Measurements from ENCODE around the gene ITGAL.
A peak's percentile ranks its signal among the peaks of the same experiment; 100 is the strongest.

ITGAL gene

DNA sequence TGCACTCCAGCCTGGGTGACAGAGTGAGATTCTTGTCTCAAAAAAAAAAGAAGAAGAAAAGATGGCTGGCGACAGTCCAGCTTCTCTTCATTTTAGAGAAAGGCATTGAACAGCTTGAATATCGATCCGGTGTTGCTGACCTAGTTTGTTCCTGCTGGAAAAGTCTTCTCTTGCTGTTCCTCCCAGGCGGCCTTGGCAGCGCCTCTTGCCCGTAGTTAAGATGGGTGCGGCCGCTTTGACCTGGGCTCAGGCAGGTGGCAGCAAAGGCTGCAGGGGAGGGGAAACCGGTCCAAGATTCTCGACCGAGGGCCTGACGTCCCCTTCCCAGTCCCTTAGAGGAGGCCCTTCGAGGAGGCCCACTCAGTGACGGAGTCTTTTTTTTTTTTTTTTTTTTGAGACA is 89.5 kb downstream of the ITGAL start:
- peak overlapping the region; percentile 47; the same call in 1 of the 2 replicates for H3K4me3 ChIP-seq (ENCODE audit: low read length)

DNA sequence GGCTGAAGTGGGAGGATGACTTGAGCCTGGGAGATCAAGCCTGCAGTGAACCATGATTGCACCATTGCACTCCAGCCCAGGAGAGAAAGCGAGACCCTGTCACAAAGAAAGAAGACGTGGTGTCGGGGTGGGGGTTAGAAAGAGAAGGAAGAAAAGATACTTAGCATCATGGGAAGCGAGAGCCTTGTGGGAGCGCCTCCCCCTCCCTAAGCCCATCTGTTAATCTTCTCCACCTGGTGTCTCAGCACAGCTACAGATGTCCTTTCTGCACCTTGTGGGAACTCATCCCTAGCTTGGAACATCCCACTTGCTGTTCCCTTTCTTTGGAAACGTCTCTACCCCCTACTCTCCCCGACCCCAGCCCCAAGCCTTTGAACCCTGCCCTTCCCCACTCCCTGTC is 93.0 kb downstream of the ITGAL start:
- no peak for TF ChIP-seq ZNF274 (IDR thresholded peaks at IDR 0.05; ENCODE audit: low read depth, low read length)
- no peak overlapping the region for H3K4me3 ChIP-seq (ENCODE audit: low read length)

More for the DNA sequence above, 89.5 kb downstream of the ITGAL start:
- TF ChIP-seq ZNF274 (IDR thresholded peaks at IDR 0.05; ENCODE audit: low read depth, low read length), result no peak

DNA sequence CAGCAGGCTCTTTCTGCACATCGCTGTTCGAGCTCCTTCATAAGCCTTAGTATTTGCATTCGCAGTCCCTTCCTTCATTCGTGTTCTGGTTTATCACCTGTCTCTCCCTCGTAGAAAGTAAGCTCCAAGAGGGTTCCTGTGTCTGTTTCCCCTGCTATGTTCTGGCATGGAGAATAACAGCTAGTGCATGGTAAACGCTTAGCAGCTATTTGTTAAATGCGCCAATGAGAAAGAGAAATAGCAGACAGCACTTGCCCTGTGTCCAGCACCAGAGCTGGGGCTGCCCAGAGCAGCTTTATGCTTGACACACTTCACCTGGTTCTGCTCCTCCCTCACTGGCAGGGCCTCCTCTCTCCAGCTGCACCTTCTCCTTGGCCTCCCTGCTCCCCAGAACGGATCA is 93.4 kb downstream of the ITGAL start:
- TF ChIP-seq ZNF274 (IDR thresholded peaks at IDR 0.05; ENCODE audit: low read depth, low read length), result no peak
- H3K4me3 ChIP-seq (ENCODE audit: low read length), result no peak overlapping the region

DNA sequence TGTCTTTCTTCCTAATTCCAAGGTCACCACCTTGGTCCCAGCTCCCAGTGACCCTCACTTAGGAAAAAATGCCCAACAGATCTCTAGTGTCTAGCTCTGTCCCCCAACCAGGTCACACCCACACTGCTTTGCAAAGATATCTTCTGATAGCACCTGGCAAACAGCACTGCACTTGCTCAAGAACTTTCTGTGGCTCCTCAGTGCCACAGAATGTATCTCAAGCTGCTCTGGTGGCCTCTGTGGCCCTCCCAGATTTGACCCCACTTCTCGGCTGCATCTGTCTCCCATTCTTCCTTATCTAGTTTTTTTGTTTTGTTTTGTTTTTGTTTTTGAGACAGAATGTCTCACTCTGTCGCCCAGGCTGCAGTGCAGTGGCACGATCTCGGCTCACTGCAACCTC is 94.0 kb downstream of the ITGAL start:
- no peak for TF ChIP-seq ZNF274 (IDR thresholded peaks at IDR 0.05; ENCODE audit: low read depth, low read length)
- H3K4me3 ChIP-seq (ENCODE audit: low read length), result no peak overlapping the region

DNA sequence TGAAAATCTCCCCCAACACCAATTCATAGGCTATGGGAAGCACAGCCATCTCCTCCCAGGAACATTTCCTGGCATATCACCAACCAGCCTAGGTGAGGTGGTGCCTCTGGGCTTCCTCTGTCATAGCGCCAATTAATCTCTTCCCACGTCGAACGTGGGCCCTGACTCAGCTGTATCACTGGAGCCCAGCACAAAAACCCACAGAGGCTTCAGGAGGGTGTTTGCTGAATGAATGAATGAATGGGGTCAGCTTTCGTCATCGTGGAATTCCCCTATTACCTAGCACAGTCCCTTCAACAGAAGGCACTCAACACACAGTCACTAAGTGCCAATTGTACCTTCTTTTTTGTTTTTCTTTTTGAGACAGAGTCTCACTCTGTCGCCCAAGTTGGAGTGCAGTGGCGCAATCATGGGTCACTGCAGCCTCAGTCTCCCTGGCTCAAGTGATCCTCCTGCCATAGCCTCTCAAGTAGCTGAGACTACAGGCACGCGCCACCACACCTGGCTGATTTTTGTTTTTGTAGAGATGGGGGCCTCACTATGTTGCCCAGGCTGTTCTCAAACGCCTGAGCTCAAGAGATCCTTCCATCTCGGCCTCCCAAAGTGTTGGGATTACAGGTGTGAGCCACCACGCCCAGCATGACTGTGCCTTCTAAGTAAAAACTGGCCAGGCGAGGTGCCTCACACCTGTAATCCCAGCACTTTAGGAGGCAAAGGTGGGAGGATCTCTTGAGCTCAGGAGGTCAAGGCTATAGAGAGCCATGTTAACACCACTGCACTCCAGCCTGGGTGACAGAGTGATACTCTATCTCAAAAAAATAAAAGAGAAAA is 94.8 kb downstream of the ITGAL start:
- H3K4me3 ChIP-seq (ENCODE audit: low read length), result no peak overlapping the region; the same call in 1 of the 2 replicates
- TF ChIP-seq ZNF274 (IDR thresholded peaks at IDR 0.05; ENCODE audit: low read depth, low read length), result no peak

DNA sequence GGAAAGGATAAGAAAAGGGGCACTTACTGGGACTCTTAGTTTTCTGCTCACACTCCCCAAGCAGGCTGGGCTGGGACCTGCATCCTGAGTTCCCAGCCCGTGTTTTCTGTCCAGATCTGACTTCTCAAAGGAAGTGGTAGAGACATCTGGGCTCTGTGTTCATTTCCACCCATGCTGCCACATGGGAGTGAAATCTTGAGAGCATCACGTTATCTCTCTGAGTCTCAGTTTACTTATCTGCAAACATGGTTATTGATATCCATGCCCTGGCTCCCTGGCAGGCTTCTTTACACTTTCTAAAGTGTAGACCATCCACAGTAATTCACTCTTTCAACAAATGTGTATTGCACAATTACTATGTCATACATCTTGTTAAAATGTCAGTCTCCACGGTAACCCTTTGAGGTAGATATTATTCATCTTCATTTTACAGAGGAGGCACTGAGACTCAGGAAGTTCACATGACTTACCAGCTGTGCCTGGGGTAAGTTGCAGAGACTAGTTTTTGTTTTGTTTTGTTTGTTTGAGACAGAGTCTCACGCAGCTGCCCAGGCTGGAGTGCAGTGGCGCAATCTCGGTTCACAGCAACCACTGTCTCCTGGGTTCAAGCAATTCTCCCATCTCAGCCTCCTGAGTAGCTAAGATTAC is 95.6 kb downstream of the ITGAL start:
- H3K4me3 ChIP-seq (ENCODE audit: low read length), result no peak overlapping the region; the same call in 1 of the 2 replicates
- TF ChIP-seq ZNF274 (IDR thresholded peaks at IDR 0.05; ENCODE audit: low read depth, low read length), result no peak

DNA sequence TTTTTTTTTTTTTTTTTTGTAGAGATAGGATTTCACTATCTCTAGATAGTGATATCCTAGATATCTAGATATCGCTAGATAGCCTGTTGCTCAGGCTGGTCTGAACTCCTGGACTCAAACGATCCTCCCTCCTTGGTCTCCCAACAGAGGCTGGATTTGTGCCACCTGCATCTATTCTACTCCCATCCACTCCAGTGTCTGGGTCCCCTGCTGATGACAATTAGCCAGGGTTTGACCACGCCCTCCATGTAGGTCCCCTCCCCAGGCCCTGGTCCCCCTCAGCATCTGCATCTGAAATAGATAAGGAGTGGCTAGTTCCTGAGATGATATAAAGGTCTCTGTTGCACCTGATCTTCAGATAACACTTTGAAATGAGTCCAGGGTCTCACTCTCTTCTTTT is 96.7 kb downstream of the ITGAL start:
- no peak for TF ChIP-seq ZNF274 (IDR thresholded peaks at IDR 0.05; ENCODE audit: low read depth, low read length)

DNA sequence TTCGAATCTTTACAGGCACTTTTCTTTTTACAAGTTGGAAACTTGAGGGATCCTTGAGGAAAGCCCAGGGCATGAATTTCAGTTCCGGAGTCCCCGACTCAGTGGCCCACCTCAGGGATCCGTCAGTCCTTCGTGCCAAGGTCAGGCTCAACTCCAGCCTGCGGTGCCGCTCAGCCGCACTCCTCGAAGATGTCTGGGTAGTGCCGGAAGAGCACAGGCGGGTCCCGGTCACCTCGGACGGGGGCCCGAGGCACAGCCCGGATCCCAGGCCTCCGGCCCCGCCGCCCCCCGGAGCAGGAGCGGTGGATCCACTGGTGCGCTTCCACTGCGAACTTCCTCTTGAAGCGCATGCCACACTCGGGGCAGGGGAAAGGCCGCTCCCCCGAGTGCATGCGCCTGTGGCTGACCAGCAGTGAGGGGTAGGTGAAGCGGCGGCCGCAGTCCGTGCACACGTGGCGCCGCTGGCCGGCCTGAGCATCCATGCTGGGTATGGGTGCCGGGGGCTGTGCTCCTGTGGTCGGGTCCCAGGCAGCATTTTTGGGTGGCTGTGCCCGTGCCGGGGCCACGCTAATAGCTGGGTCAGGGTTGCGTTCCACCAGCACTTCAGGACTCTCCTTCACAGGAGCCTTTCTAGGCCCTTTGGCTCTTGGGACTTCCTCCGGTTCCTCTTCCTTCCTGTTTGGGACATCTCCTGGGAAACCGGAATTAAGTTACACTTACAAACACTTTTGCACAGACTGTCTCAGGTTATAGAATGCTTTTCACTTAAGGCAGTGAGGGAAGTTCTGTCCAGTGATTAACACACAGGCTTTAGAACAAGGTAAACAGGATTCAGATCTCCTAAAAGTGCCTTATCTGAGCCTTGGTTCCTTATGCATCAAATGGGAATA is 97.4 kb downstream of the ITGAL start:
- no peak for TF ChIP-seq ZNF274 (IDR thresholded peaks at IDR 0.05; ENCODE audit: low read depth, low read length)
- H3K4me3 ChIP-seq (ENCODE audit: low read length), result no peak overlapping the region

More for the DNA sequence above, 96.7 kb downstream of the ITGAL start:
- H3K4me3 ChIP-seq (ENCODE audit: low read length), result no peak overlapping the region

DNA sequence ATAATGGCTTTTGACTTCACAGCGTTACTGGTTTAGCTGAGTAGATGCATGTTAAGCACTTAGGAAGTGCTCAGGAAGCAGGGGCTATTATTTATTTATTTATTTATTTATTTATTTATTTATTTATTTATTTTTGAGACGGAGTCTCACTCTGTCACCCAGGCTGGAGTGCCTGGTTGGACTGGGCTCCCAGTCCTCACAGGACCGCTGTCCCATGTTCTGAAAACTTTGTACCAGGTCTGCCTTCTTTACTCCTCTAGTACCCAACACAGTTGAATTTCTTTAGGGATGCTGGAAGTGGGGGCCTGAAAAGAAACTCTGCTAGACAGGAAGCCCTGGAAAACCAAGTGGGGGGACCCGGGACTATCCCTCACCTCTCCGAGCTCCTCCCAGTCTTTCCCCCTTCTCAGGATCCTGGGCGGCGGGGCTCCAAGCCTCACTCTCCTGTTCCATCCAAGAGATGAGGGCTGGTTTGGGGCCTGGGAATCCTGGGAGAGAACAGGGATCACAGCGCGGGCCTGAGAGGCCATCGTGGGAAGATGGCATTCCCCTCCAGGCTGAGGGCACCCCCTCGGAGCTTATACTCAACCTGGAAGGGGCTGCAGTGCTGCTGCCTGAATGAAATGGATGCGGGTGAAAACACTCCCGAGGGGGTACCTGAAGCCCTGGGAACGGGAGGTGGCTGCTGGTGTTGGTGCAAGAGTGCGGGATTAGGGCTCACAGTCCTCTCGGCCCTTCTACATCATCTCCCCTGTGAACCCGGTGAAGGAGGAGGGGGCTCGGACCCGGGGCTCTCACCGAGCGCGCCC is 98.3 kb downstream of the ITGAL start:
- no peak for TF ChIP-seq ZNF274 (IDR thresholded peaks at IDR 0.05; ENCODE audit: low read depth, low read length)

DNA sequence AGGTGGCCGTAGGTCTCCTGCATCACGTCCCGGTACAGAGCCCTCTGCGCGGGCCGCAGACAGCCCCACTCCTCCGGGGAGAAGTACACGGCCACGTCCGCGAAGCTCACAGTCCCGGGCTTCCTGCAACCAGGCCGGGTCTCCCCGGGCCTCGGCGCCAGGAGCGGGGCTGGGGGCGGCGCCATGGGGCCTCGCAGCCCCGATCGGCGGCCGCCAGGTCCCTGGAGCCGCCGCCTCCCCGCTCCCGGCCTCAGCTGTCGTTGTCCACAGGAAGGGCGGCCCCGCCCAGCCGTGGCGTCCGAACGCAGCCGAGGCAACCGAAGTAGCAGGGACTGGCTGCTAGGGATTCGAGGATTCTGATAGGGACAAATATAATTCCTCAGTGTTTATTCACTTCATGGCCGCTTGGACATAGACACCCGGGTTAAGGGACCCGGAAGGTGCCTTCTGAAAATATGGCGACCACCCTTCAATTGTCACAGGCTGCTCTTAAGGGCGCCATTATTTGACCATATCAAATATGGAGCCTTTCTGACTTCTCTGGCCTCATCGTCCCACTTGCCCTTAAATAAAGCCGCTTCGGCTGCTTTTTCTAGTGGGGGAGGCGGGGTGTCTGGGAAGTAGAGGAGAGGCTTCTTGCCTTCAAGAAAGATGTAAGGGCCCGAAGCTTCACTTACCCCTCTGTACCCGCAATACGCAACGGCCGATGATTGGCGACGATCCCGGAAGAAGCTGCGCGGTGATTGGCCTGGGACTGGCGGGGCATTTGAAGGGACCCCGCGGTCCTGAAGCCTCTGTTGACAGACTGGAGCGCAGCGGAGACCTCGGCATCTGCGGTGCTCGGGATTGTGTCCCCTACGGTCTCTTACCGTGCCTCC is 99.1 kb downstream of the ITGAL start, which contains the start of gene ZNF688:
ZNF688 (minus strand) TSS at position 270 of the 878 bp plus-strand sequence; CDS start at position 185, 85 bp downstream.
- peak within 1 kb of the TSS; percentile 79 for H3K4me3 ChIP-seq (ENCODE audit: low read length)
- no peak for TF ChIP-seq ZNF274 (IDR thresholded peaks at IDR 0.05; ENCODE audit: low read depth, low read length)

More for the DNA sequence above, 98.3 kb downstream of the ITGAL start:
- H3K4me3 ChIP-seq (ENCODE audit: low read length), result peak overlapping the region; percentile 79

Measured in GM08714 (cell line).